LNCAP (cell line): ENCODE results near the gene BPTF.

Experiments
- TF ChIP-seq, protein P1 (sequence below): fragments of 450-650 bp; IDR thresholded peaks from 2 replicates; pipeline ENCODE4 v1.5.1; 2017; ENCODE audit warnings: mild to moderate bottlenecking

Gene BPTF

DNA sequence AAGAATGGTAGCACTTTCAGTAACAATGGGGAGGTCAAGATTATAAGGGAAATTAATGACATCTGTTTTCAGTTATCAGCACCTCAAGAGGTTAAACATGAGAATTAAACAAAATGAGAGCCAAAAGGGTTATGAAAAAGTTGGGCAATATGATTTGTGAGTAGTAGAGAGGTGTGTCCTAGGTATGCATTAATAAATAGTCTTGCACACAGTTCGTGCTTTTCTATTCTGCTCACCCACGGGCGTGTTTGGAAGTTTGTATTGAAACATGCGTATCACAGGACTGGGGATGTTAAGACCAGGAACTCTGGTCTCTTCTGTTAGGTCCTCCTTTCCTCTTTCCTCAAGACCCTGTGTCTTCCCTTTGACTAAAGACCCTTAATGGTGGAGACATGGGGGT is 6.0 kb downstream of the BPTF start:
- TF ChIP-seq, protein P1, sequence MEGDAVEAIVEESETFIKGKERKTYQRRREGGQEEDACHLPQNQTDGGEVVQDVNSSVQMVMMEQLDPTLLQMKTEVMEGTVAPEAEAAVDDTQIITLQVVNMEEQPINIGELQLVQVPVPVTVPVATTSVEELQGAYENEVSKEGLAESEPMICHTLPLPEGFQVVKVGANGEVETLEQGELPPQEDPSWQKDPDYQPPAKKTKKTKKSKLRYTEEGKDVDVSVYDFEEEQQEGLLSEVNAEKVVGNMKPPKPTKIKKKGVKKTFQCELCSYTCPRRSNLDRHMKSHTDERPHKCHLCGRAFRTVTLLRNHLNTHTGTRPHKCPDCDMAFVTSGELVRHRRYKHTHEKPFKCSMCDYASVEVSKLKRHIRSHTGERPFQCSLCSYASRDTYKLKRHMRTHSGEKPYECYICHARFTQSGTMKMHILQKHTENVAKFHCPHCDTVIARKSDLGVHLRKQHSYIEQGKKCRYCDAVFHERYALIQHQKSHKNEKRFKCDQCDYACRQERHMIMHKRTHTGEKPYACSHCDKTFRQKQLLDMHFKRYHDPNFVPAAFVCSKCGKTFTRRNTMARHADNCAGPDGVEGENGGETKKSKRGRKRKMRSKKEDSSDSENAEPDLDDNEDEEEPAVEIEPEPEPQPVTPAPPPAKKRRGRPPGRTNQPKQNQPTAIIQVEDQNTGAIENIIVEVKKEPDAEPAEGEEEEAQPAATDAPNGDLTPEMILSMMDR = no peak

DNA sequence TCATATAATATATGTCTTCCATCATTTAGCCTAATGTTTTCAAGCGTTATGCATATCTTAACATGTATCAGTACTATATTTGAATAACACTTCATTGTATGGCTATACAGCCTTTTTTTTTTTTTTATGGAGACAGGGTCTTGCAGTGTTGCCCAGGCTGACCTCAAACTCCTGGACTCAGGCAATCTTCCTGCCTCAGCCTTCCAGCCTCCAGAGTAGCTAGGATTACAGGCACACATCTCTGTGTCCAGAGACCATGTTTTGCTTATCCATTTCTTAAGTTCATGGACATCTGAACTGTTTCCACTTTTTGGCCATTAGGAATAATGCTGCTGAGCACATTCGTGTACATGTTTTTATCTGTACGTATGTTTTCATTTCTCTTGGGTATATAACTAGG is 7.8 kb downstream of the BPTF start:
- TF ChIP-seq, protein P1 = no peak

DNA sequence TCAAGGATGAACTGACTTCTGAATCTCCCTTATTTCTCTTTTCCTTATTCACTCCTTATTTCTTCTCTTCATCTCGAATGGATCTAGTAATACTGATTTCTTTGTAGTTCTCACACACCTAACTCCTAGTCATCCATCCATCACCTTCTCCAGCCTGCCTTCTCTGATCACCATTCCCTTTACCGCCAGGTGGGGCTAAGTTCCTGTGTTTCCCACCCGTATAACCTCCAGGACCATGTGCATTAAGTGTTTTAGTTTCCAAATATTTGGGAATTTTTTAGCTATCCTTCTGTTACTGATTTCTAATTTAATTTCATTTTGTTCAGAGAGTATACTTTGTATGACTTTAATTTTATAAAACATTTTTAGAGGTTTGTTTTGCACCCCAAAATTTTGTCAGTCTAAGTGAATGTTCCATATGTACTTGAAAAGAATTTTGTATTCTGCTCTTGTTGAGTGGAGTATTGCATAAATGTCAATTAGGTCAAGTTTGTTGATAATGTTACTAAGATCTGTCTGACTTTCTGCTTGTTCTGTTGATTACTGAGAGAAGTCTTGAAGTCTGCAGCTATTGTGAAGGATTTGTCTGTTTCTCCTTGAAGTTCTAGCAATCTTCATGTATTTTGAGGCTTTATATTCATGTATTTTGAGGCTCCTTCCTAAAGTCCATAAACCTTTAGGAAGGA is 8.8 kb downstream of the BPTF start:
- TF ChIP-seq, protein P1 = no peak

DNA sequence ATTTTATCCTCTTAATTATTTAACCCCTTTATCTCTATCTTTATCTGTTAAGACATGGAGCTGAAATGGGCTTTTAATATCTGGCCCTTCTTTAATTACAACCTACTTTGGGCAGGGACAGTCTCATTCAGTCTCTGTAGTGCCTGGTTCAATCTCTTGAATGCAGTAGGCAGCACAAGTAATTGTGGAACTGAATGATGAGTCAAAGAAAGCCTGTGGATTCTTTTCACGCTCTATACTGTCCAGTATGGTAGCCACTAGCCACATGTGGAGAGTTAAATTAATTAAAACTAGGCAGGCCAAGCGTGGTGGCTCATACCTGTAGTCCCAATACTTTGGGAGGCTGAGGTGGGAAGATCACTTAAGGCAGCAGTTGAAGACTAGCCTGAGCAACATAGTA is 9.3 kb downstream of the BPTF start:
- TF ChIP-seq, protein P1 = no peak

DNA sequence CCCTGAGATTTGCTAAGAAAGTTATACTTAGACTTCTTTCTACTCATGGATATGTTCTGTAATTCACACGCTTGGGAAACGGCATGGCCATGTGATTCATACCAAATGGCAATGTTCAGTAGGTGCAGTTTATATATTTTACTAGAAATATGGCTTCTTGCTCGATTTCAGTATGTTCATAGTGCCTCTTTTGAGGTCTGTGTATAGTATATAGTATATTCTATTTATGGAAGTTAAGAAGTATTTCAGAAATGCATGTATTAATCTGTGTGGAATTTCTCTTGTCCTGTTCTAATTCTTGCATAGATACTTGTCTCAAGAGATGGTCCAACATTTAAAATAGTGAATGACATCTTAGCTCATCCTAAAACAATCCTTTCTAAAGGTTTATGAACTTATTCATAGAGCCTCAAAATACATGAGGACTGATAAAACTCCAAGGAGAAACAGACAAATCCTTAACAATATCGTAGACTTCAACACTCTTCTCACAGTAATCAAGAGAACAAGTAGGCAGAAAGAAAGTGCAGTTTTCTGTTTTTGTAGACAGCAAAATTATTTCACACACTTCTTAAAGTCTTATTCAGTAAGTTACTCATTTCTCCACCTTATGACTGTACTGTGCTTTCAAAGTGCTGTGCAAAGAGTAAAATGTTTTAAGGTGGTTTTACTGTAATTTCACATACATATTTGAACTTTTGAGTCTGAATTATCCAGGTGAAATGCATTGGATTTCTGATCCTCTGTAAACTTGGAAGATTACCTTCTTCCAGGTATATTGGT is 11.1 kb downstream of the BPTF start:
- TF ChIP-seq, protein P1 = no peak

DNA sequence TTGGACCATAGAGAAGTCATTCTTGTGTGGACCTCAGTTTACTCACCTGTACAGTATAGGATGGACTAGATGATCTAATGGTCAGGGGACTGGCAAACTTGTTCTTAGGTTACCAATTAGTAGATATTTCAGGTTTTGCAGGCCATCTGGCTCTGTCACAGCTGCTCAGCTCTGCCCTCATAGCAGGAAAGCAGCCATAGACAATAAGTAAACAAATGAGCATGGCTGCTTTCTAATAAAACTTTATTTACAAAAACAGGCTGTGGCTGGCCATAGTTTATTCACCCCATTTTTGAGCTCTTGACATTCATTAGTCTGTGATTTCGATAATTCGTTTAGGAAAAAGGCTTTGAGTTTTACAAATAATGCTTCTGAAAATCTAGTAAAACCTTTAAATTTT is 12.7 kb downstream of the BPTF start:
- TF ChIP-seq, protein P1 = no peak

DNA sequence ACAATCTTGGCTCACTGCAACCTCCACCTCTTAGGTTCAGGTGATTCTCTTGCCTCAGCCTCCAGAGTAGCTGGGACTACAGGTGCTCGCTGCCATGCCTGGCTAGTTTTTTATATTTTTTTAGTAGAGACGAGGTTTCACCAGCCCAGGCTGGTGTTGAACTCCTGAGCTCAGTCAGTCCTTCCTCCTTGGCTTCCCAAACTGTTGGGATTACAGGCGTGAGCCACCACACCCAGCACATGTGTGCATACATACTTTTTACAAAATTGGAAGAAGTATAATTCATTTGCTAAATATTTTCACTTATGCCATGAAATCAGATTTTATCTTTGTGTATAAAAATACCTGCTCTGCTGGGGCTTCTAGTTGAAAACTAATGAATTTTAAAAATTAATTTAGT is 13.2 kb downstream of the BPTF start:
- TF ChIP-seq, protein P1 = no peak
